GM23338 (cell line): ENCODE data around the gene SIGLEC15. TPM values are rescaled to one million over a fixed set of nuclear protein-coding genes. Genes with fewer than 3 reads are reported as not detected.

Experiments
- ATAC-seq: fragments of 200-7000 bp; cut with Tn5 transposase; 3 replicates; pipeline ENCODE4 v1.9.1; 2020
- DNase-seq: peaks from one replicate; pipeline ENCODE4 v3.0.0-alpha.2; 2015; ENCODE audit warnings: low spot score
- H2AFZ ChIP-seq: fragments of 200-600 bp; sonication (generic); 2 replicates; pipeline ENCODE4 v1.8.0; 2016; ENCODE audit warnings: antibody characterized with exemption, mild to moderate bottlenecking, moderate library complexity
- H3F3A ChIP-seq: fragments of 200-600 bp; sonication (generic); replicated peaks from 2 replicates; pipeline ENCODE4 v1.8.0; 2017; ENCODE audit warnings: antibody characterized with exemption, mixed run types, low read depth
- H3K27ac ChIP-seq: fragments of 200-600 bp; sonication (generic); 2 replicates; pipeline ENCODE4 v1.6.1; 2016; ENCODE audit warnings: low read depth
- H3K27me3 ChIP-seq: fragments of 200-600 bp; sonication (generic); 2 replicates; pipeline ENCODE4 v1.8.0; 2016; ENCODE audit warnings: mild to moderate bottlenecking, mixed run types, moderate library complexity; ENCODE audit not compliant: insufficient read depth
- H3K36me3 ChIP-seq: fragments of 200-600 bp; sonication (generic); 2 replicates; pipeline ENCODE4 v1.8.0; 2016; ENCODE audit warnings: mild to moderate bottlenecking; ENCODE audit not compliant: insufficient read depth
- H3K4me1 ChIP-seq: fragments of 200-600 bp; sonication (generic); 2 replicates; pipeline ENCODE4 v1.8.0; 2016; ENCODE audit warnings: mild to moderate bottlenecking, moderate library complexity; ENCODE audit not compliant: insufficient read depth
- H3K4me2 ChIP-seq: fragments of 200-600 bp; sonication (generic); 2 replicates; pipeline ENCODE4 v1.7.1; 2017; ENCODE audit warnings: mixed run types
- H3K4me3 ChIP-seq: fragments of 200-600 bp; sonication (generic); 2 replicates; pipeline ENCODE4 v1.6.1; 2016; ENCODE audit warnings: mixed run types
- H3K79me2 ChIP-seq: fragments of 200-600 bp; sonication (generic); replicated peaks from 2 replicates; pipeline ENCODE4 v1.8.0; 2017; ENCODE audit warnings: mild to moderate bottlenecking; ENCODE audit not compliant: insufficient read depth
- H3K9me2 ChIP-seq: fragments of 200-600 bp; sonication (generic); 2 replicates; pipeline ENCODE4 v1.8.0; 2017; ENCODE audit not compliant: insufficient read depth
- H4K20me1 ChIP-seq: fragments of 200-600 bp; sonication (generic); replicated peaks from 2 replicates; pipeline ENCODE4 v1.8.0; 2017; ENCODE audit warnings: mild to moderate bottlenecking; ENCODE audit not compliant: insufficient read depth
- H3K27ac Mint-ChIP-seq: 2 replicates; pipeline ENCODE4 v1.8.0; 2020; ENCODE audit warnings: inconsistent platforms, mild to moderate bottlenecking, moderate library complexity, mixed read lengths
- H3K27me3 Mint-ChIP-seq: 3 replicates; pipeline ENCODE4 v1.8.0; 2022; ENCODE audit warnings: low read depth, mild to moderate bottlenecking, moderate library complexity, mixed read lengths, inconsistent platforms; ENCODE audit not compliant: insufficient read depth, poor library complexity
- H3K36me3 Mint-ChIP-seq: 3 replicates; pipeline ENCODE4 v1.8.0; 2021; ENCODE audit warnings: low read depth, mild to moderate bottlenecking, inconsistent platforms, moderate library complexity, mixed read lengths
- H3K4me1 Mint-ChIP-seq: 3 replicates; pipeline ENCODE4 v1.8.0; 2020; ENCODE audit warnings: mild to moderate bottlenecking, inconsistent platforms, mixed read lengths
- H3K4me3 Mint-ChIP-seq: 3 replicates; pipeline ENCODE4 v1.8.0; 2021; ENCODE audit warnings: moderate library complexity, mild to moderate bottlenecking, inconsistent platforms, mixed read lengths
- H3K9me3 Mint-ChIP-seq: 3 replicates; pipeline ENCODE4 v1.8.0; 2020; ENCODE audit warnings: moderate library complexity, mild to moderate bottlenecking, inconsistent platforms, mixed read lengths
- POLR2AphosphoS5 ChIP-seq: IDR thresholded peaks from 2 replicates; pipeline ENCODE4 v1.6.1; 2016; ENCODE audit warnings: antibody characterized with exemption, low read depth
- STAT1 ChIP-seq: IDR thresholded peaks from one replicate; pipeline ENCODE4 v1.6.1; 2016; ENCODE audit warnings: antibody characterized with exemption; ENCODE audit not compliant: unreplicated experiment
- ZNF462 ChIP-seq: fragments of 250-450 bp; sonication (Bioruptor Pico); IDR thresholded peaks from 2 replicates; pipeline ENCODE4 v1.5.0; 2020; ENCODE audit warnings: mild to moderate bottlenecking, moderate library complexity
- polyA plus RNA-seq: library from polyadenylated mRNA; unstranded; fragments of >200 nt; fragmentation: Nextera tagmentation; extraction: Ambion mirVana; gene quantifications from 2 replicates; pipeline ENCODE4 v1.2.1, GENCODE V29; 2016
- total RNA-seq: library from RNA; depleted of rRNA; stranded (reverse); fragments of >200 nt; shearing (Covaris generic); gene quantifications from 2 replicates; pipeline ENCODE4 v1.2.3, GENCODE V29; 2014
- TF ChIP-seq, protein P1 (sequence below): IDR thresholded peaks from one replicate; pipeline ENCODE4 v1.6.1; 2018; ENCODE audit warnings: antibody characterized with exemption; ENCODE audit not compliant: unreplicated experiment

The SIGLEC15 gene
- total and polyA plus RNA-seq, 2 experiments from 2014 or later, result 0.29 TPM; not detected in 1

- Mint-ChIP-seq H3K27ac (no peak overlapping the region), H3K9me3 (no peaks in the 10 kb centered on the region; the same call in 1 of the 3 replicates), H3K27me3 (peaks cover 8% of the 10 kb centered on the region), H3K4me1 (peaks cover 15% of the 10 kb centered on the region), H3K4me3 (no peak overlapping the region), H3K36me3 (no peaks in the 10 kb centered on the region)
- TF ChIP-seq POLR2AphosphoS5, result no peak
- TF ChIP-seq, protein P1, sequence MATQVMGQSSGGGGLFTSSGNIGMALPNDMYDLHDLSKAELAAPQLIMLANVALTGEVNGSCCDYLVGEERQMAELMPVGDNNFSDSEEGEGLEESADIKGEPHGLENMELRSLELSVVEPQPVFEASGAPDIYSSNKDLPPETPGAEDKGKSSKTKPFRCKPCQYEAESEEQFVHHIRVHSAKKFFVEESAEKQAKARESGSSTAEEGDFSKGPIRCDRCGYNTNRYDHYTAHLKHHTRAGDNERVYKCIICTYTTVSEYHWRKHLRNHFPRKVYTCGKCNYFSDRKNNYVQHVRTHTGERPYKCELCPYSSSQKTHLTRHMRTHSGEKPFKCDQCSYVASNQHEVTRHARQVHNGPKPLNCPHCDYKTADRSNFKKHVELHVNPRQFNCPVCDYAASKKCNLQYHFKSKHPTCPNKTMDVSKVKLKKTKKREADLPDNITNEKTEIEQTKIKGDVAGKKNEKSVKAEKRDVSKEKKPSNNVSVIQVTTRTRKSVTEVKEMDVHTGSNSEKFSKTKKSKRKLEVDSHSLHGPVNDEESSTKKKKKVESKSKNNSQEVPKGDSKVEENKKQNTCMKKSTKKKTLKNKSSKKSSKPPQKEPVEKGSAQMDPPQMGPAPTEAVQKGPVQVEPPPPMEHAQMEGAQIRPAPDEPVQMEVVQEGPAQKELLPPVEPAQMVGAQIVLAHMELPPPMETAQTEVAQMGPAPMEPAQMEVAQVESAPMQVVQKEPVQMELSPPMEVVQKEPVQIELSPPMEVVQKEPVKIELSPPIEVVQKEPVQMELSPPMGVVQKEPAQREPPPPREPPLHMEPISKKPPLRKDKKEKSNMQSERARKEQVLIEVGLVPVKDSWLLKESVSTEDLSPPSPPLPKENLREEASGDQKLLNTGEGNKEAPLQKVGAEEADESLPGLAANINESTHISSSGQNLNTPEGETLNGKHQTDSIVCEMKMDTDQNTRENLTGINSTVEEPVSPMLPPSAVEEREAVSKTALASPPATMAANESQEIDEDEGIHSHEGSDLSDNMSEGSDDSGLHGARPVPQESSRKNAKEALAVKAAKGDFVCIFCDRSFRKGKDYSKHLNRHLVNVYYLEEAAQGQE, result no peak
- no peak for TF ChIP-seq STAT1
- TF ChIP-seq ZNF462 (CRISPR knock-in tag), result peak; percentile 78
- ATAC-seq (peak; percentile 95), DNase-seq (peak; percentile 71)
- Histone ChIP-seq H3K9me2 (peaks cover 8% of the 10 kb centered on the region; the same call in 1 of the 2 replicates), H3F3A (no peaks in the 10 kb centered on the region), H4K20me1 (no peaks in the 10 kb centered on the region), H3K4me1 (peaks cover 6% of the 10 kb centered on the region), H3K4me3 (no peak overlapping the region), H3K27ac (peak overlapping the region; percentile 18; the same call in 1 of the 2 replicates), H3K27me3 (no peaks in the 10 kb centered on the region), H3K36me3 (no peaks in the 10 kb centered on the region), H2AFZ (peak overlapping the region; percentile 81; the same call in 1 of the 2 replicates), H3K79me2 (no peaks in the 10 kb centered on the region), H3K4me2 (peak overlapping the region; percentile 19; the same call in 1 of the 2 replicates)
Observed at GRCh38 chr18:45783097-45784075, 42.1 kb upstream of the SIGLEC15 start.
